ENCODE data around the gene CRISPLD2.

- TF ChIP-seq CTCF (IDR thresholded peaks at IDR 0.05) (peak in 1 of 7 experiments; percentile 6), POLR2A (IDR thresholded peaks at IDR 0.05) (no peak)
These were observed 131.1 kb downstream of the CRISPLD2 start for GRCh38 chr16:84950906-84951305.

Data from body of pancreas (tissue), 4 donors.